HG03060 (cell line): ENCODE results near the gene VEGFC.

Source experiments
- ATAC-seq: cut with Tn5 transposase; IDR thresholded peaks from one replicate; pipeline ENCODE4 v1.9.1; 2021; ENCODE audit warnings: low read depth, moderate number of reproducible peaks; ENCODE audit not compliant: unreplicated experiment

Gene VEGFC

GRCh38 chr4:176709417-176709816, 83.3 kb downstream of the VEGFC start:
- no peak for ATAC-seq

- ATAC-seq, result no peak
These were observed 83.9 kb downstream of the VEGFC start for GRCh38 chr4:176708771-176709311.

GRCh38 chr4:176690716-176691115, 102.0 kb downstream of the VEGFC start:
- no peak for ATAC-seq

GRCh38 chr4:176680668-176681180, 112.0 kb downstream of the VEGFC start:
- no peak for ATAC-seq

- no peak for ATAC-seq
These were observed 115.8 kb downstream of the VEGFC start for GRCh38 chr4:176676901-176677300.

- ATAC-seq, result no peak
These were observed 116.9 kb downstream of the VEGFC start for GRCh38 chr4:176675810-176676209.

- no peak for ATAC-seq
These were observed 121.2 kb downstream of the VEGFC start for GRCh38 chr4:176671532-176671931.

- ATAC-seq, result no peak
These were observed 124.4 kb downstream of the VEGFC start for GRCh38 chr4:176668324-176668723.

- no peak for ATAC-seq
These were observed 127.8 kb downstream of the VEGFC start for GRCh38 chr4:176664964-176665363.

- ATAC-seq, result no peak
These were observed 132.2 kb downstream of the VEGFC start for GRCh38 chr4:176660561-176660960.

GRCh38 chr4:176656108-176656507, 136.6 kb downstream of the VEGFC start:
- no peak for ATAC-seq

- no peak for ATAC-seq
These were observed 138.0 kb downstream of the VEGFC start for GRCh38 chr4:176654565-176655216.

- no peak for ATAC-seq
These were observed 139.1 kb downstream of the VEGFC start for GRCh38 chr4:176653401-176654220.

- ATAC-seq, result no peak
These were observed 146.4 kb downstream of the VEGFC start for GRCh38 chr4:176646311-176646710.

GRCh38 chr4:176645246-176645960, 147.3 kb downstream of the VEGFC start:
- no peak for ATAC-seq

- no peak for ATAC-seq
These were observed 150.2 kb downstream of the VEGFC start for GRCh38 chr4:176642472-176642871.

GRCh38 chr4:176641237-176641636, 151.5 kb downstream of the VEGFC start:
- ATAC-seq, result no peak

GRCh38 chr4:176638992-176639391, 153.7 kb downstream of the VEGFC start:
- no peak for ATAC-seq

- ATAC-seq, result no peak
These were observed 156.4 kb downstream of the VEGFC start for GRCh38 chr4:176636292-176636691.

GRCh38 chr4:176635372-176636261, 157.1 kb downstream of the VEGFC start:
- no peak for ATAC-seq
